HepG2 (cell line): ENCODE data around the gene FRS2. TPM values are rescaled to one million over a fixed set of nuclear protein-coding genes. Genes with fewer than 3 reads are reported as not detected.

Source experiments
- AHDC1 ChIP-seq: sonication (generic); formaldehyde crosslinking; IDR thresholded peaks from 2 replicates; pipeline ENCODE4 v1.5.1; 2020; ENCODE audit warnings: mild to moderate bottlenecking, missing genetic modification reagents, borderline replicate concordance
- ATF2 ChIP-seq: sonication (generic); formaldehyde crosslinking; IDR thresholded peaks from 2 replicates; pipeline ENCODE4 v1.4.0; 2020; ENCODE audit warnings: missing genetic modification reagents
- ATF3 ChIP-seq: sonication (generic); formaldehyde crosslinking; IDR thresholded peaks from 2 replicates; pipeline ENCODE4 v1.4.0; 2020; ENCODE audit warnings: missing genetic modification reagents
- ATF4 ChIP-seq, 2 experiments: fragments of 450-650 bp in 1 of 2; sonication (generic) in 1 of 2; formaldehyde crosslinking; IDR thresholded peaks; 2 replicates each; pipeline versions ENCODE4 v1.5.0 to v1.8.0; 2020 to 2022; ENCODE audit warnings: mild to moderate bottlenecking in 1 of 2, missing genetic modification reagents in 1 of 2
- BRD4 ChIP-seq: sonication (generic); formaldehyde crosslinking; IDR thresholded peaks from 2 replicates; pipeline ENCODE4 v1.4.0; 2020; ENCODE audit warnings: missing genetic modification reagents
- IRX3 ChIP-seq: sonication (generic); formaldehyde crosslinking; IDR thresholded peaks from 2 replicates; pipeline ENCODE4 v1.8.1; 2023; ENCODE audit warnings: mild to moderate bottlenecking, low read depth, missing genetic modification reagents, borderline replicate concordance
- KDM5B ChIP-seq: sonication (generic); formaldehyde crosslinking; IDR thresholded peaks from 2 replicates; pipeline ENCODE4 v1.4.0; 2020; ENCODE audit warnings: missing genetic modification reagents, mild to moderate bottlenecking, borderline replicate concordance
- LCORL ChIP-seq, 2 experiments: fragments of 450-650 bp in 1 of 2; sonication (generic) in 1 of 2; formaldehyde crosslinking in 1 of 2; IDR thresholded peaks; 2 replicates each; pipeline versions ENCODE4 v1.5.0 to v1.6.1; 2017 to 2020; ENCODE audit warnings: antibody characterized with exemption in 1 of 2, missing genetic modification reagents in 1 of 2
- POLR2G ChIP-seq: fragments of 200-400 bp; formaldehyde crosslinking; IDR thresholded peaks from 2 replicates; pipeline ENCODE4 v1.6.1; 2018; ENCODE audit warnings: mild to moderate bottlenecking, low read depth, low read length, moderate library complexity
- SP2 ChIP-seq: sonication (generic); formaldehyde crosslinking; IDR thresholded peaks from 2 replicates; pipeline ENCODE4 v1.5.1; 2020; ENCODE audit warnings: mild to moderate bottlenecking, missing genetic modification reagents
- SPEN ChIP-seq: sonication (generic); formaldehyde crosslinking; IDR thresholded peaks from 2 replicates; pipeline ENCODE4 v1.5.1; 2020; ENCODE audit warnings: low read depth, mild to moderate bottlenecking, missing genetic modification reagents
- ZFP90 ChIP-seq: sonication (generic); formaldehyde crosslinking; IDR thresholded peaks from 2 replicates; pipeline ENCODE4 v1.8.0; 2022; ENCODE audit warnings: missing genetic modification reagents, mild to moderate bottlenecking, inconsistent platforms, borderline replicate concordance
- ZNF124 ChIP-seq: sonication (generic); formaldehyde crosslinking; IDR thresholded peaks from 2 replicates; pipeline ENCODE4 v1.4.0; 2020; ENCODE audit warnings: missing genetic modification reagents
- ZNF180 ChIP-seq: sonication (generic); formaldehyde crosslinking; IDR thresholded peaks from 2 replicates; pipeline ENCODE4 v1.4.0; 2020; ENCODE audit warnings: low read depth, missing genetic modification reagents, borderline replicate concordance
- ZNF264 ChIP-seq: sonication (generic); formaldehyde crosslinking; IDR thresholded peaks from 2 replicates; pipeline ENCODE4 v1.4.0; 2020; ENCODE audit warnings: missing genetic modification reagents
- ZNF740 ChIP-seq: sonication (generic); formaldehyde crosslinking; IDR thresholded peaks from 2 replicates; pipeline ENCODE4 v1.4.0; 2020; ENCODE audit warnings: missing genetic modification reagents
- ZNF761 ChIP-seq: sonication (generic); formaldehyde crosslinking; conservative IDR thresholded peaks from 2 replicates; pipeline ENCODE4 v1.4.0; 2020; ENCODE audit warnings: mild to moderate bottlenecking, missing genetic modification reagents
- ZNF775 ChIP-seq: sonication (generic); formaldehyde crosslinking; IDR thresholded peaks from 2 replicates; pipeline ENCODE4 v1.4.0; 2020; ENCODE audit warnings: missing genetic modification reagents, mild to moderate bottlenecking, moderate library complexity, borderline replicate concordance
- ZNF776 ChIP-seq: sonication (generic); formaldehyde crosslinking; IDR thresholded peaks from 2 replicates; pipeline ENCODE4 v1.4.0; 2020; ENCODE audit warnings: mild to moderate bottlenecking, missing genetic modification reagents
- polyA plus RNA-seq, 8 experiments: library from polyadenylated mRNA; depleted of rRNA in 3 of 8; stranded (reverse) in 7 of 8; unstranded in 1 of 8; fragments of >200 nt; fragmentation: Illumina TruSeq in 4 of 8; extraction: Trizol in 4 of 8; gene quantifications; 2 replicates each; pipeline versions ENCODE4 v1.2.1 to v1.2.3, GENCODE V29; 2011 to 2016; ENCODE audit warnings: low read depth in 4 of 8, missing spikeins in 1 of 8, mixed read lengths in 1 of 8; ENCODE audit not compliant: insufficient read depth in 1 of 8
- total RNA-seq, 5 experiments: library from RNA; depleted of rRNA; stranded (reverse); fragments of >200 nt; fragmentation: Illumina TruSeq; extraction: Trizol; gene quantifications; 2 replicates each; pipeline ENCODE4 v1.2.3, GENCODE V29; 2016; ENCODE audit warnings: low read depth in 1 of 5

FRS2 gene
- total and polyA plus RNA-seq, 2 of the 13 experiments (the other 11 are each of a cell fraction or from before 2014, with no cell fraction given), result 8.3 to 16.8 TPM

- TF ChIP-seq SP2 (CRISPR knock-in tag) (peak; percentile 71), ATF3 (no peak; the same call in 1 of the 2 replicates), POLR2G (peak; percentile 97), ZNF180 (CRISPR knock-in tag) (no peak; the same call in 1 of the 2 replicates), ZNF775 (CRISPR knock-in tag) (no peak), BRD4 (CRISPR knock-in tag) (peak; percentile 92), ZNF264 (CRISPR knock-in tag) (peak; percentile 80; the same call in 1 of the 2 replicates), ATF4 (CRISPR knock-in tag; IDR thresholded peaks at IDR 0.05) (0 out of 4 replicates have a peak, but pooled peaks of 1 of the 2 experiments have one; percentile 38), IRX3 (CRISPR knock-in tag) (0 out of 2 replicates have a peak, but pooled peaks have one; percentile 73), SPEN (CRISPR knock-in tag) (peak; percentile 88), LCORL (IDR thresholded peaks at IDR 0.05) (no peak), LCORL (CRISPR knock-in tag; IDR thresholded peaks at IDR 0.05) (peak; percentile 87), KDM5B (CRISPR knock-in tag) (peak; percentile 98), ZNF740 (CRISPR knock-in tag) (0 out of 2 replicates have a peak, but pooled peaks have one; percentile 34), ZNF776 (CRISPR knock-in tag) (peak; percentile 97), AHDC1 (CRISPR knock-in tag) (peak; percentile 30; the same call in 1 of the 2 replicates), ATF2 (CRISPR knock-in tag) (peak; percentile 82), ZFP90 (CRISPR knock-in tag) (no peak; the same call in 1 of the 2 replicates), ZNF124 (no peak; the same call in 1 of the 2 replicates), ZNF761 (peak; percentile 68; the same call in 1 of the 2 replicates)
Observed at GRCh38 chr12:69585189-69586062, 115.2 kb downstream of the FRS2 start, which contains the start of gene CCT2 (continued).
